ENCODE results near the gene BMP4.

BMP4 gene

DNA sequence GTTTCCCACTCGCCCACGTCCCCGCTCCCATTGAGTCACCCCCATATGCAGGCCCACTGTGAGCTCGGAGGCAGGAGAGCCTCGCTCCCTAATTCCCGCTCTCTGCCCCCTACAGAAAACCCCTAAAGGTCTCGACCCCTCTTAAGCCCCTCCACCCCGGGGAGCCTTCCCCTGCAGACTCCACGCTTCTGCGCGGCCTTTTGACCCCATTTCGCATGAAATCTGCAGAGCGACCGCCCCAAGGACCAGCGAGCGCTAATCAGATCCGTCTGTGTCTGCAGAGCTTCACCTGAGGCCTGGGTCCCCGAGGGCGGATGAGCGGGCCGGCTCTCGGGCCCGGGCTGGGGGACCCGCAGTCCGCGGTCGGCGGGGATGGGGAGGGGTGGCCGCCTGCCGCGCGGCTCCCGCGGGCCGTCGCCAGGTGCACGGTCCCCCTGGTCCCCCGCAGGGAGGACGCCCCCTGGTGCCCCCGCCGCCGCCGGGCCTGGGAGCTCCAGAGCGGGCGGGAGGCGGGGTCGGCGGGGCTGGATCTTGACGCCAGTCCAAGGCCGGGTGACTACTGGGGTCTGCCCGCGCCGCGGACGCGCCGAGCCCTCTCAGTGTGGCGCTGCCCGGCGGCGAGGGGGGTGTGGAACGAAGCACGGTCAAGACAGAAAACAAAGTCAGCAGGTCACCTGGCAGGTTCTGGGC lies 10.1 kb downstream of the BMP4 start:
- peak; percentile 72 for DNase-seq (ENCODE audit: low read depth, low spot score)

DNA sequence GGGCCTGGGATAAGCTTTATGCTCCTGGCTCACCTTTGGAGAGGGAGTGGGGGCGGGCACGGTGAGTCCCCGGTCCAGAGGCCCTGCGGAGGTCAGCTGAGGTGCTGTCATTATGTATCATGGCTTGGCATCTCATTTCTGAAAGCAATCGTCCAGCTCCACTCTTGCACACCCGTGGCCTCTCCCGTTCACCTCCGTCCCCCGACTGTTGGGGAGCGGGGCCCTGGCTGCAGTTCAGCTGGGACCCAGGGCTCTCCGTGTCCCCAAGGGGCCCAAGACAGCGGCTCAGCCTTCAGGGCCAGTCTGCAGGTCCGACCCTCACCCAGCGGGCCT lies 10.6 kb downstream of the BMP4 start:
- no peak for DNase-seq (ENCODE audit: low read depth, low spot score)

DNA sequence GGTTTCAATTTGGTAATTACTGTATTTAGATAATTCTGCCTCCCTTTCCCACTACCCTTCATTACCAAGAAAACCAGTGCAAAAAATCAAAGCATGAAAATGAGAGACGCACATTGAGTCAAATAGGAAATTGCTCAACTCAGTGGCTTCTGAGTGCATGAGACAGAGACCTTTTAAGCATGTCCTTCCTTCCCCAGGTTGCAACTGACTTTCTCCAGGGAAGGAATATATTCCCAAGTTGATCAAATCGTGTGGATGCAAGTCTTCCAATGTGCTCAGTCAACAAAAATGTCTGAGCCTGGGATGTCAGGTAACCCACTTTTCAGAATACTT lies 12.9 kb downstream of the BMP4 start:
- no peak for DNase-seq (ENCODE audit: low read depth, low spot score)

DNA sequence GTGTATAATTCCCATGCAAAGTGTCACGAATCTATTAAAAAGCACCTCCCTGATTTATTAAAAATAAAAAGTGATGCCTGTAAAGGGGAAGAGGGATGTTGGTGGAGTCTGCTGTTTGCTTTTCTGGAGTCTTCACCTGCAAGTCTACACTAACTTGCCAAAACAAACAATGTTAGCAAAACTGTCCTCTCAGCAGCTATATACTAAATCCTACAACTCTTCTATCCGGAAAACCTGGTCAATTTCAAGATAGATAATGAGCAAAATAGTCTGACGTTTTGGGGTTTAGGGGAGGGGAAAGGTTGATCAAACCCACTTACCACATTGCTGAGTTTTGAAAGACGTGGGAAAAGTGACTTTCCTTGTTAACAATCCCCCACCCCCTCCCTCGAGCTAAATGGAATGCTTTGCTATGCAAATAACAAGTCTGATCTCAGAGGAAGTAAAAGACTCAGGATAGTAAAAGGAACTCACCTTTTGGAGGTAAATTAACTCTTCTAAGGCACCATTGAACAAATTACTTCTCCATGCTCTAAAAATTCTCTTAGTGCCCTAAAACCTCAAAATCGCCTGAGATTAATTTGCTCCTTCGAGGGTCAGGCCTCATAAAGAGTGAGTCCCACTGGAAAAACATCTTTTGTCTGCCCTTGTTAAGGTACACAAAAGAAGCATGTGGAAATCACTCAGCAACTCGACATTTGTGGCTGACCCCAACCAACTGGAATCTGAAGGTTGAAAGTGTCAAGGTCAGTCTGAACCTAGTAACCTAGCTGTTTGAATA lies 13.5 kb downstream of the BMP4 start:
- peak; percentile 76 for DNase-seq (ENCODE audit: low read depth, low spot score)

DNA sequence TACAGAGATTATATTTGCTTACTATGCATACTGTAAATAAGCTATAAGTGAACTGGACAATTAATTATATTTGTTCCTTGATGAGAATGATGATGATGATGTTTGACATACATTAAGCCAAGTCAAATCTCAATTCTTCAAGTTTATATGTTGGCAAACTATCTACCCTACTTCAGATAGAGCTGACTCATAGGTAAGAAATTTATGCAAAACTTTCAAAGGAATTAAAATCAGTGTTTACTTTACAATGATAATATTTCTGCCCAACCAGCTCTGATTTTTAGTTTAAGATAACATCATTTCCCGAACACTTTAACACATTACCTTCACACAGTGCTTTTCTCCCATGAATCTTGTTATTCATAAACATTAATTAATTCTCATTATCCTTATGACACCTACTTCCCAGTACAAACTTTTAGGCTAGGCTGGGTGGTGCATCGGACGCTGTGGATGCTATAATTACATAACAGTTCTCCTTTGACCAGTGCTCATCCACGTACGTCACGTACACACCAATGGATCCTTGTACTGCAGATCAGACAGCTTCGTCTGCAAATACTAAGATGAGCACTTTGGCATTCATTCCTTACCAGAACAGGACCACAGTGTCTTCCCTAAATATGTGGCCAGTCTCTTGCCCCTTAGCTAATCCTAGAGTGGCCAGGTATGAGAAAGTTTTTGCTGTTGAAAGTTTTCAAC lies 18.3 kb downstream of the BMP4 start:
- DNase-seq (ENCODE audit: low read depth, low spot score) = no peak

DNA sequence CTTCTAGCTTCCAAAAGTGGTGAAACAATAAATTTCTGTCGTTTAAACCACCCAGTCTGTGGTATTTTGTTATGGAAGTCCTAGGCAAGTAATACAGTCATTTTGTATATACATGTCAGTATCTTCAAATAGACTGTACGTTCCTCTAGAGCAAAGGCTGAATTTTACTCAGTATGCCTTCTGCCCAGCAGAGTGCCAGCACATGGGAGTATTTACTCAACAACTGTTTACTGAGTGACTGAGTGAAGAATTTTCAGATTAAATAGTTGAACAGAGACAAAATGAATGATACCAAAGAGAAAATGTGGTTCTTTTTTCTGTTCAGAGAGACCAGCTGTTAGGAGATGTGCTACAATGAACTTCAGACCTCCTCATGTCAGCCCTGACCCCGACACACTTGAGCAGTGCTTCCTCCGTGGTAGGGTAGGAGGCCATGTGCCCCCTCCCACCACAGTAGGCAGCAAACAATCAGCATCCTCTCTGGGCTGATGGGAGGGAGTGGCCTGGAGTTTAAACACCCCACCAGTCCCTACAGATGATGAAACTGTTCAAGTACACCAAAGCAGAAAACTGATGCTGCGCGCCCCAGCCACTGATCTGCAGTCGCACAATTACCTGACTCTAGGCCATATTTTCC lies 21.7 kb downstream of the BMP4 start:
- DNase-seq (ENCODE audit: low read depth, low spot score) = no peak

DNA sequence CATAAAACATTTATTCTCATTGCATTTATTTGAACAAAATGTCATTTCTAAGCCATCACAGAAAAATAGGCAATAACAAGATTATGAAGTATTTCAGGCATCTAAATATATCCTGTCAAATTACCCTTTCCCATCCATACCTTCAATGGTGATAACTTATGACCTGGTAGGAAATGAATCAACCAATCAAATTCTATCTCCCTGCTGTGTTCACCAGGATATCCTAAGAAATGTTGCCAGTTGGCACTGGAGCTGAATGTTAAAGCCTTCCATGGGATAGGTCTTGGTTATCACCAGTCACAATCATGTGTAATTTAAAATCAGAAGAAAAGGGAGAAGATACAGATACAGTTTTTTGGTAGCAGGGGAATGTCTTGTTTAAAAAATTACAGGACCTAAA lies 23.7 kb downstream of the BMP4 start:
- no peak for DNase-seq (ENCODE audit: low read depth, low spot score)

DNA sequence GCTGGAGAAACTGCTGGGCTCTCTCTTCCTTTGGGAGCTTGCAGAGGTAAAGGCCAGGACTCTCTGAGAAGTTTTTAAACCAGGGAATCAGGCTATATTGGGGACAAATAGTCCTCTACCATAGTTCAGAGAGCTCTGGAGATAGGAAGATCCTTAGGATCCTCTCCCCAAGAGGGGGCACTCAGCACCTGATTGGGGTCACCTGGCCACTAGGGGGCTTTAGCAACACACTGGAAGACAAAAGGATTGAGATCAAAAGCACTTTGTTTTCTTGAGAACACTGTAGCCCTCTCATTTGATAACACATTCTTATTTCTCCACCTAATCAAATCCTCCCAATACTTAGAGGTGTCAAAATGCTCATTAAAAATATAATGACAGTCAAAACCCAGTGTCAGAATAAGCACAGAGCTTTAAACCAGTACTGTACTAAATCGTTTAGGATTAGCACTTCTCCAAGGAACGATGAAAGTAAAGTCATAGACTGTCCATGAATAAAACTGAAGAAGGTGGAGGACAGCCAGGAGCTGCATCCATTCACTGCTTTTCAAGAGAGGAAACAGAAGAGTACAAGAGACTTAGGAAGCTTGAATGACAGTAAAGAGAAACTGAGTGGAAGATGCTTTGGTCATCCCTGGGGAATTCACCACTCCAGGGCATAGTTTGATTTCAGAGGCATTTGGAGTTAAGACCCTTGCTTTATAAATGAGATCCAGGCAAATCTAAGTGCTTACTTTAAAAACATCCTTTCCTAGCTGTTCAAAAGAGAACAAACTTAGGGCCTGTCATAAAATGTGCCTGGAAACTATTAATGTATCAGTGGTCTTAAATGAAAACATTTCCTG lies 26.5 kb downstream of the BMP4 start:
- peak; percentile 68 for DNase-seq (ENCODE audit: low read depth, low spot score)

DNA sequence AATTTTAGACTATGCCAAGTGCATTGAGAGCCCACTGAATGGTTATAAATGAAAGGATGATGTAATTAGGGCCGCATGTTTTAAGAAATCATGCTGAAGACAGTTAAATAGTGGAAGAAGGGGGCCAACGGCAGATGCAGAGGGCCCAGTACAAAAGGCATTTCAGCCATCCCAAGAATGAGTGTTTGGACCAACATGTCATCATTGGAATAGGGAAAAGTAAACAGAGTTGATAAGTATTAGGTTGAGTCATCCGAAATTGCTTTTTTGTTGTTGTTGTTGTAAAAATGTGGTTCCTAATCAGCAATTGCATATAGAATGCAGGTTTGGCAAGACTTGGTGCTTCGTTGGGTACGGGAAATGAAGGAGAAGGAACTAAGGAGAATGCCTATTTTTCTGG lies 29.5 kb downstream of the BMP4 start:
- DNase-seq (ENCODE audit: low read depth, low spot score) = no peak

DNA sequence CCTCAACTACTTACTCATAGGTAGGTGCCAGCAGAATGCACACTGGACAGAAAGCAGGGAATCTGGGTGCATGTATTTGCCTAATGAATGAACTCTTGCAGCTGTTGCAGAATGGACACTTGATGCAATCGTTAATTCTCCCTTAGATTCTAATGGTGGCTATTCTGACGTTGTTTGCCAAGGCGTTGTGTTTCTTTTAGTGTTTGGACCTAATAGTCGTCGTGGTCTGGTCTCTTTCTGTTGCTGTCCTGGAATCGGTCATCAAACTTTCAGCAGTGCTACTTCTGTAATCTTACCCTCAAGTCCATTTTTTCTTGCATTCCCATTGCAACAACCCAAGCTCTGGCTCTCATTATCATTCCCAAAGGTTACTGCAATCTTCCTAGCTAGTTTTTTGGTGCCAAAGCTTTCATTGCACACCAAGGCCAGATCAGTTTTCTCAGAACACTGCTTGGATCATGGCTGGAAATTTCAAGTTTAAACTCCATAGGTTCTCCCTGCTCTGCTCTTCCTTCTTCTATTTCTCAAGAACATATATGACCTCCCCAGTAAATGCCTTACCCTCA lies 31.3 kb downstream of the BMP4 start:
- no peak for DNase-seq (ENCODE audit: low read depth, low spot score)

DNA sequence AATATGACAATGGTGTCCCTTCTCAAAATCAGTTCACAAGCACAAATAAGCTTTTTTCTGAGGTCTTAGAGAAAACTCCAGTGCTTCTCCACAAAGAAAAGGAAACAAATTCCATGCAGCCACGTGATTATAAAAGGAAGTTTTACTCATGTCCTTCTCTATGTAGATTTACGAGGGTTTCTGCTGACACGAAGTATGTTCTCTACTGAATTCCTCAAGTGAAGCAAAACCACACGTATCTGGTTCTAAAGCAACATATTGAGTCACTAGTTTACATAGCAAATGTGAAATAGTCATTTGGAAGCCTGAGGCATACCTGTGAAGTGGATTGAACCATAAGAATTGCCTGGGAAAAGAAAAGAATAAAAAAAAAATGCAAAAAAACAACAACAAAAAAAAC lies 31.9 kb downstream of the BMP4 start:
- no peak for DNase-seq (ENCODE audit: low read depth, low spot score)

DNA sequence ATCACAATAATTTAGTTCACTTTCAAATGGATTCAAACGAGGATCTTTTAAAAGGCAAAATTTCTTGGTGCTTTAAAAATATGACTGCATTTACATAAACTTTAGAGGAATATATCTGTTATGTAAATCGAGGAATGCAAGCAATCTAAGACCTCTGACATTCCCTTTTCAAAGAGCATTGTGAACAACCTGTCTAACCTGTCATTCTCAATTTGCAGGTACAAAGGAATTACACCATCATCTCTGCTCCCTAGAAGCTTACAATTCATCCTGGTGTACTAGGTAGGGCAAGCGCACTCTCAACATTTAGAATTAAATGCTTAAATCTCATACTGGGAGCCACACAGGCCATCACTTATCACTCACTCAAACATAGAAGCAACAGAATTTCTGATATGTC lies 35.6 kb downstream of the BMP4 start:
- DNase-seq (ENCODE audit: low read depth, low spot score) = no peak

DNA sequence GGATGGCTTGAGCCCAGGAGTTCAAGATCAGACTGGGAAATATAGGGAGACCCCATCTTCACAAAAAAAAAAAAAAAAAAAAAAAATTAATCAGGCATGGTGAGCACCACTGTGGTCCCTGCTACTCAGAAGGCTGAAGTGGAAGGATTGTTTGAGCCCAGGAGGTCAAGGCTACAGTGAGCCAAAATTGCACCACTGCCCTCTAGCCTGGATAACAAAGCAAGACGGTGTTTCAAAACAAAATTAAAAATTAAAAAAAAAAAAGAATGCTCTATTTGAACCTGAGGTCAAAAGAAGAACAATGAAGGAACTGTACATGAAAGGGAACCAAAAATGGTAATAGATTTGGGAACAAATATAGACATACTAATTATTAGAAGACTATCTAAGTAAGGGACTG lies 40.4 kb downstream of the BMP4 start:
- DNase-seq (ENCODE audit: low read depth, low spot score) = no peak

DNA sequence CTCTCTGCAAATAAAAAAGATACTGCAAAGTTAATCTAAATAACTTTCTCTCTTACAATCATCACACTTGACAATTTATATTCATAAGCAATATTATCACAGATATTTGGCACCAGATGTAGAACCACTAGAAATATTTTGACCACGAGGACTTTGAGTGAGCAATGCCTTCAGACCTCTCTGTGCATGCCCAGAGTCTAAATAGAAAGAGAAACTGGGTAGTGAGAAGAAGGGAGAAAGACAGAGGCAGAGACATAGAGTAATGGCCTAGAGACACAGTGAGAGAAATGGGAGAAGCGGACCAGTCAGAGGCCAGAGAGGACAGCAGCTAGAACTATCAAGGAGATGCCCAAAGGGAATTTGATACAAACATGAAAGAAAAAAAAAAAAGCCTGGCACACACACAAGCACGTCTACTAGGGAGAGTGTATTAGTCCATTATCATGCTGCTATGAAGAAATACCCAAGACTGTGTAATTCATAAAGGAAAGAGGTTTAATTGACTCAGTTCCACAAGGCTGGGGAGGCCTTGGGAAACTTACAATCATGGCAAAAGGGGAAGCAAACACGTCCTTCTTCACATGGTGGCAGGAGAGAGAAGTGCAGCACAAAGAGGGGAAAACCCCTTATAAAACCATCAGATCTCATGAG lies 41.1 kb downstream of the BMP4 start:
- DNase-seq (ENCODE audit: low read depth, low spot score) = no peak

DNA sequence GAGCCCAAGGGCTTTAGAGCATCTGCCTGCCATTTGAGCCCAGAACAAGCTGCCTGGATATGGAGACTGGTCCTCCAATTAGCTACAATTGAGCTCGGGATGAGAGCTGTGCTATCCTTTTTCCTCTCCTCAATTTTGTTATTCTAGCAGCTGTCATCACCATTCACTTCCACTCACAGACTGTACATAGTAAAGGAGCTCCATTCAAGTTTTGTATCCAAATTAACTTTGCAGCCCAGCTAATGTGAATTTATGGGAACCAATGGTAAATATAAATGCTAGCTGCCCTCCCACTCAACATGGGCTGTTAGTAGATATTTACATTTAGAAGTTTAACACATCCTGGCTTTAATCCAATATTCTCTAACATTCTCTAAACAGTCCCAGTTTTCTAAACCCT lies 44.6 kb downstream of the BMP4 start:
- DNase-seq (ENCODE audit: low read depth, low spot score) = no peak

DNA sequence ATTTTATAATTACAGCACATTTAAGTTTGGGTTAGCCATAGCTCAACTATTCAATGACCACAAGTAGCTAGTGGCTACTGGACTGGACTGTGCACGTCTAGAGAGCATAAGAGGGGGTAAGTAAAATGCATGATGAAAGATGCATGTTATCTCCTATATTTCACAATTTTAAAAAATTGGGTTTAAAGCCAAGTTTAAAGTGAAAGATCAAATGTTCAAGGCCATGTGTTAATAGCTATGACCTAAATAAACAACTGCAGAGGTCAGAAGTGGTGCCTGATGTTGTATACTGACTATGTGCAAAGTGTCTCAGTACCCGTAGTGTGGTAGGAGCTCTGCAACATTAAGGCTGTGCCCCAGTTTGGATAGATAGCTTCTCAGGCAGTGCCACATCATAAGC lies 48.2 kb downstream of the BMP4 start:
- DNase-seq (ENCODE audit: low read depth, low spot score) = no peak

DNA sequence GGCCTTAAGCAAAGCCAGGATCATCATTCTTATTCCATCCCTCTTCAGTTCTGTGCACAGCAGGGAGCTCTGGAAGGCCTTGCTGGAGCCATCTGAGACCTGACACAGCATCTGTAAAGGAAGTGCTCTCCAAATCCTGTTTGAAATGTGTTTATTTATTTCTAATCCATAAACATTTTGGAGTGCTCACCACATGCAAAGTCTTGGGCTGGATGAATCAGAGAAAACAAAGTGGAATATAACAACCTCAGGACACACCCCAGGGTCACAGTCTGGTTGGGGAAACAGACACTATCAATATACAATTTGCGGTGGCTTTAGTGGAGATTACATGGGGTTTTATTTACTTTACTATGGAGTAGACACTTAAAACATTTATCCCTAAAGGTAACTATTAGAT lies 54.3 kb downstream of the BMP4 start:
- DNase-seq (ENCODE audit: low read depth, low spot score) = no peak

DNA sequence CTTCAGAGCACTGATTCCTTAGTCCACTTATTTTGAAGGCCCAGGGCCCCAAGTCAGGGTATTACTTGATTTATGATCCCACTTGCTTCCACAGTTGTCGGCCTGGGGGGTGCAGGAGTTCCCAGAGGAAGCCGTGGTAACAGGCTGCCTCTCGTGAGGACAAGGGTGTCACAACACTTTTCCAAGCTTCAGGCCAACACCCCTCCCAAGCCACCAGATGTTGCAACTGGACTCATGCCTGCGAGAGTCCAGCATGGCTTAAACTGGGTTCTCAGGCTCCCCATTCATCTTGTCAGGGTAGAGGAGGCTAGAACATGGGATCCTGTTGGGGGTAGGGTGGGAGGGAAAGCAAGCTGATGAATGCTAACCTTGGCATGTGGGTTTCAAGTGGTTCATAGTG lies 56.1 kb downstream of the BMP4 start:
- DNase-seq (ENCODE audit: low read depth, low spot score) = no peak
